ENCODE results near the gene PSMD6. TPM values are rescaled to one million over a fixed set of nuclear protein-coding genes. Genes with fewer than 3 reads are reported as not detected.

Gene PSMD6
- total RNA-seq, 1 donor from 2014 or later = 87.0 TPM

GRCh38 chr3:64016941-64017620 lies 6.2 kb downstream of the PSMD6 start:
- no peaks in the 10 kb centered on the region for H3K27me3 Mint-ChIP-seq (ENCODE audit: unreplicated experiment)
- DNase-seq (ENCODE audit: low spot score) = no peak
- peaks cover 3% of the 10 kb centered on the region for H3K4me1 Mint-ChIP-seq (ENCODE audit: unreplicated experiment)
- H3K27ac Mint-ChIP-seq (ENCODE audit: unreplicated experiment) = no peak overlapping the region
- TF ChIP-seq CTCF (IDR thresholded peaks at IDR 0.05; ENCODE audit: unreplicated experiment) = no peak
- H3K9me3 Mint-ChIP-seq (ENCODE audit: unreplicated experiment) = no peaks in the 10 kb centered on the region
- peaks cover 32% of the 10 kb centered on the region for H3K36me3 Mint-ChIP-seq (ENCODE audit: low read depth, unreplicated experiment)
- no peak overlapping the region for H3K4me3 Mint-ChIP-seq (ENCODE audit: unreplicated experiment)

DNA sequence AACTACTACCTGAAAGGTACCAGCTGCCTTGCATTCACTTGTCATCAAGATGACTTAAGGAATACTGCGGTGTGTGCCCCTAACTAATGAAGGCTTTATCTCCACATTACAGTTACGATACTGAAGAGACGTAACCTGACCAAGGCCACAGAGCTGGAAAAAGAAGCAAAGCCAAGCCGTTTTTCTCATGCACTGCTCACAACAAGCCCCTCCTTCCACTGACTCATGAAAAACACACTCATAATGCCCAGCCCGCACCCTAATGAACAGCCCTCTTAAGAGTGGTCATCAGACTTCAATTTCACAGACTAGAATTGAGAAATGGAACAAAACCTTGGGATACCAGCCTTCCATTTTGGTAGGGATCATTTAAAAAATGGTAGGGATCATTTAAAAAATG lies 11.6 kb downstream of the PSMD6 start:
- Mint-ChIP-seq H3K27ac (ENCODE audit: unreplicated experiment) (peak overlapping the region; percentile 33), H3K27me3 (ENCODE audit: unreplicated experiment) (no peaks in the 10 kb centered on the region), H3K4me1 (ENCODE audit: unreplicated experiment) (no peaks in the 10 kb centered on the region), H3K4me3 (ENCODE audit: unreplicated experiment) (no peak overlapping the region), H3K9me3 (ENCODE audit: unreplicated experiment) (no peaks in the 10 kb centered on the region), H3K36me3 (ENCODE audit: low read depth, unreplicated experiment) (peaks cover 39% of the 10 kb centered on the region)
- no peak for DNase-seq (ENCODE audit: low spot score)
- TF ChIP-seq CTCF (IDR thresholded peaks at IDR 0.05; ENCODE audit: unreplicated experiment) = no peak

DNA sequence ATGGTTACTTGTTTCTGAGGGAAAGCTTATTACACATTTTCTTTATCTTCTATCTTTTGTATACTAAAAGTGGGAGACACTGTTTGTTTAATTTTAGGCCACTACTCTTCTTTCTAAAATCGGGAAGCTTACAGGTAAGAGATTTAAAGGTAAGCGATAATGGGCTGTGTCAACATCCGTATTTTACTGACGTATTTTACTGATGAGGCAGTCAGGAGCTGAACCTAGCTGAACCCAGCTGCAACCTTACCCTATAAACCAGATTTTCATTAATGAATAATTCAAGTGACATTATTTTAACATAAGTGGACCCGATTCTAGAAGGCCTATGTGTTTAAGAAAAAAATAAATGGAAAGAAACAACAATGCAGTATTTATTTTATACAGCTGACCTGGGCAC lies 13.1 kb downstream of the PSMD6 start:
- no peak overlapping the region for H3K27ac Mint-ChIP-seq (ENCODE audit: unreplicated experiment)
- H3K4me1 Mint-ChIP-seq (ENCODE audit: unreplicated experiment) = no peaks in the 10 kb centered on the region
- no peaks in the 10 kb centered on the region for H3K9me3 Mint-ChIP-seq (ENCODE audit: unreplicated experiment)
- peaks cover 39% of the 10 kb centered on the region for H3K36me3 Mint-ChIP-seq (ENCODE audit: low read depth, unreplicated experiment)
- no peak for DNase-seq (ENCODE audit: low spot score)
- no peak for TF ChIP-seq CTCF (IDR thresholded peaks at IDR 0.05; ENCODE audit: unreplicated experiment)
- H3K4me3 Mint-ChIP-seq (ENCODE audit: unreplicated experiment) = no peak overlapping the region
- H3K27me3 Mint-ChIP-seq (ENCODE audit: unreplicated experiment) = no peaks in the 10 kb centered on the region

DNA sequence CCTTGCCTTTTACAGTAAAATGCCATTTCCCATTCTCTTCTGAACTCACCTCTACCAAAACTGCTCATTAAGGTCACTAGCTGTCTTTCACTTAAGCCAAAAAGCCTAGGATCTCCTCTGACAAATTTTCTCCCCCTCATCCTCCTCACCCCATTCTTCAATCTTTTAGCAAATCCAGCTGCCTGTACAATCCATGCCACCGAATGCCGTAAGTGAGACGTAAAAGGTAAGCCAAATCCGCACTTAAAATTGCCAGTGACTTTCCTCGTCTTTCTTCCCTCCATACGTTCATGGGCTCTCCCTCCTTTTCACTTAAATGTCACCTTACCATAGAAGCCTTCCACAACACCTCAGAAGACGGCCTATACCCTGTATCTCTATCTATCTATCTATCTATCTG lies 13.8 kb downstream of the PSMD6 start:
- Mint-ChIP-seq H3K27ac (ENCODE audit: unreplicated experiment) (no peak overlapping the region), H3K9me3 (ENCODE audit: unreplicated experiment) (no peaks in the 10 kb centered on the region), H3K4me3 (ENCODE audit: unreplicated experiment) (peak overlapping the region; percentile 3), H3K4me1 (ENCODE audit: unreplicated experiment) (no peaks in the 10 kb centered on the region), H3K27me3 (ENCODE audit: unreplicated experiment) (no peaks in the 10 kb centered on the region), H3K36me3 (ENCODE audit: low read depth, unreplicated experiment) (peaks cover 34% of the 10 kb centered on the region)
- DNase-seq (ENCODE audit: low spot score) = no peak
- TF ChIP-seq CTCF (IDR thresholded peaks at IDR 0.05; ENCODE audit: unreplicated experiment) = no peak

- no peaks in the 10 kb centered on the region for H3K27me3 Mint-ChIP-seq (ENCODE audit: unreplicated experiment)
- DNase-seq (ENCODE audit: low spot score) = no peak
- no peak overlapping the region for H3K27ac Mint-ChIP-seq (ENCODE audit: unreplicated experiment)
Observed at GRCh38 chr3:64008487-64009351, 14.6 kb downstream of the PSMD6 start.

More at GRCh38 chr3:64008487-64009351, 14.6 kb downstream of the PSMD6 start:
- Mint-ChIP-seq H3K4me3 (ENCODE audit: unreplicated experiment) (no peak overlapping the region), H3K36me3 (ENCODE audit: low read depth, unreplicated experiment) (peaks cover 26% of the 10 kb centered on the region), H3K9me3 (ENCODE audit: unreplicated experiment) (no peaks in the 10 kb centered on the region), H3K4me1 (ENCODE audit: unreplicated experiment) (no peaks in the 10 kb centered on the region)
- TF ChIP-seq CTCF (IDR thresholded peaks at IDR 0.05; ENCODE audit: unreplicated experiment) = no peak

Measured in endothelial cell (in vitro differentiated cells).